GM12878 (cell line): ENCODE results near the gene RALGAPA1.

ENCODE experiments used
- CBX3 ChIP-seq: fragments of 200-600 bp; sonication (generic); IDR thresholded peaks from 2 replicates; pipeline ENCODE4 v1.6.1; 2016; ENCODE audit warnings: low read depth, borderline replicate concordance
- EP300 ChIP-seq, 2 experiments: fragments of 150-350 bp in 1 of 2; IDR thresholded peaks; 2 replicates each; pipeline ENCODE4 v1.6.1; 2011 to 2012; ENCODE audit warnings: low read depth in 2 of 2, low read length in 2 of 2, borderline replicate concordance in 1 of 2, improper control_type of control experiment in 1 of 2, inconsistent platforms in 1 of 2; ENCODE audit not compliant: control insufficient read depth in 1 of 2
- MXI1 ChIP-seq: fragments of 150-350 bp; IDR thresholded peaks from 2 replicates; pipeline ENCODE4 v1.6.1; 2011; ENCODE audit warnings: low read depth, mild to moderate bottlenecking, inconsistent platforms, low read length, improper control_type of control experiment
- POLR2A ChIP-seq: IDR thresholded peaks from 2 replicates; pipeline ENCODE4 v1.6.1; 2011; ENCODE audit warnings: low read depth, mild to moderate bottlenecking, low read length
- SPI1 ChIP-seq: IDR thresholded peaks from 2 replicates; pipeline ENCODE4 v1.6.1; 2011; ENCODE audit warnings: low read depth, mild to moderate bottlenecking, low read length, moderate library complexity, borderline replicate concordance; ENCODE audit not compliant: insufficient read depth
- SREBF2 ChIP-seq: IDR thresholded peaks from 2 replicates; pipeline ENCODE4 v1.6.1; 2012; ENCODE audit warnings: mild to moderate bottlenecking, low read length
- STAT1 ChIP-seq: fragments of 450-650 bp; conservative IDR thresholded peaks from 2 replicates; pipeline ENCODE4 v1.6.1; 2014; ENCODE audit warnings: antibody characterized with exemption, mild to moderate bottlenecking
- SUPT20H ChIP-seq: IDR thresholded peaks from 2 replicates; pipeline ENCODE4 v1.6.1; 2011; ENCODE audit warnings: low read depth, mild to moderate bottlenecking, low read length, moderate library complexity, borderline replicate concordance; ENCODE audit not compliant: control insufficient read depth
- ZZZ3 ChIP-seq: IDR thresholded peaks from 2 replicates; pipeline ENCODE4 v1.6.1; 2011; ENCODE audit warnings: low read depth; ENCODE audit not compliant: control insufficient read depth, insufficient read length
- TF ChIP-seq, protein P1 (sequence below), 3 experiments: IDR thresholded peaks in 2 of 3; conservative IDR thresholded peaks in 1 of 3; 2 replicates each; pipeline ENCODE4 v1.5.1; 2011; ENCODE audit warnings: low read depth in 3 of 3, low read length in 3 of 3, mild to moderate bottlenecking in 3 of 3, control low read depth in 2 of 3, moderate library complexity in 2 of 3, inconsistent platforms in 1 of 3, mixed read lengths in 1 of 3; ENCODE audit not compliant: control insufficient read depth in 2 of 3, insufficient read depth in 1 of 3; ENCODE audit errors: extremely low read depth in 1 of 3
- TF ChIP-seq, protein P2 (sequence below): IDR thresholded peaks from 2 replicates; pipeline ENCODE4 v1.6.1; 2011; ENCODE audit warnings: low read depth, low read length, improper control_type of control experiment, borderline replicate concordance
- TF ChIP-seq, protein P3 (sequence below): fragments of 450-650 bp; IDR thresholded peaks from 2 replicates; pipeline ENCODE4 v1.6.1; 2017; ENCODE audit warnings: mild to moderate bottlenecking, moderate library complexity
- TF ChIP-seq, protein P4 (sequence below): IDR thresholded peaks from 2 replicates; pipeline ENCODE4 v1.6.1; 2012; ENCODE audit warnings: low read depth, low read length, improper control_type of control experiment
- TF ChIP-seq, protein P5 (sequence below): fragments of 150-350 bp; IDR thresholded peaks from 2 replicates; pipeline ENCODE4 v1.6.1; 2014; ENCODE audit warnings: mild to moderate bottlenecking, low read depth, low read length

DNA sequence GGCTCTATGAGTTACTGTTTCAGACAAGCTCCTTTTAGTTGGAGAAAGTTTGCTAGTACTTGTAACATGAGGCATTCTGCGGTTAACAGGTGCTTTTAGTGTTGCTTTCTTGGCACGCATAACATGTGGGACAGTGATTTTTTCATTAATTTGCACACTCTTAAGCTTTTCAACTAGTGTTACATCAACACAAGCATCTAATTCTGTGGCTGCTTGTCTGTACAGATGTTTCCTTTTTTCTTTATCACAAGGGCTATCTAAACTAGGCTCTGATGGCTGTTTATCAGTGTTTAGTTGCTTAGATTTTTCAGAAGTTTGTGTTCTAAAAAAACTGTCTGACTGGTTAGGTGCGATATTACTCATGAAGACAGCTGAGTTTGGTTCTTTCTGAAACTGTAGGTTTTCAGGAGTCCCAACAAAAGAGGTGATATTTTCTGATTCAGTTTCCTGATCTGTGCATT is 120.1 kb downstream of the RALGAPA1 start:
- TF ChIP-seq POLR2A (no peak), CBX3 (no peak), SPI1 (no peak), MXI1 (no peak), SREBF2 (no peak), EP300 (IDR thresholded peaks at IDR 0.05; ENCODE audit: borderline replicate concordance in 1 of 2, control insufficient read depth in 1 of 2, low read depth in 2 of 2, low read length in 2 of 2) (no peak), STAT1 (no peak), SUPT20H (no peak), ZZZ3 (no peak)
- TF ChIP-seq, protein P1, sequence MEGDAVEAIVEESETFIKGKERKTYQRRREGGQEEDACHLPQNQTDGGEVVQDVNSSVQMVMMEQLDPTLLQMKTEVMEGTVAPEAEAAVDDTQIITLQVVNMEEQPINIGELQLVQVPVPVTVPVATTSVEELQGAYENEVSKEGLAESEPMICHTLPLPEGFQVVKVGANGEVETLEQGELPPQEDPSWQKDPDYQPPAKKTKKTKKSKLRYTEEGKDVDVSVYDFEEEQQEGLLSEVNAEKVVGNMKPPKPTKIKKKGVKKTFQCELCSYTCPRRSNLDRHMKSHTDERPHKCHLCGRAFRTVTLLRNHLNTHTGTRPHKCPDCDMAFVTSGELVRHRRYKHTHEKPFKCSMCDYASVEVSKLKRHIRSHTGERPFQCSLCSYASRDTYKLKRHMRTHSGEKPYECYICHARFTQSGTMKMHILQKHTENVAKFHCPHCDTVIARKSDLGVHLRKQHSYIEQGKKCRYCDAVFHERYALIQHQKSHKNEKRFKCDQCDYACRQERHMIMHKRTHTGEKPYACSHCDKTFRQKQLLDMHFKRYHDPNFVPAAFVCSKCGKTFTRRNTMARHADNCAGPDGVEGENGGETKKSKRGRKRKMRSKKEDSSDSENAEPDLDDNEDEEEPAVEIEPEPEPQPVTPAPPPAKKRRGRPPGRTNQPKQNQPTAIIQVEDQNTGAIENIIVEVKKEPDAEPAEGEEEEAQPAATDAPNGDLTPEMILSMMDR (IDR thresholded peaks at IDR 0.05 in 2 of 3, conservative IDR thresholded peaks at IDR 0.05 in 1 of 3; ENCODE audit: control insufficient read depth in 2 of 3, extremely low read depth in 1 of 3, insufficient read depth in 1 of 3, low read depth in 3 of 3, low read length in 3 of 3) = no peak
- TF ChIP-seq, protein P2, sequence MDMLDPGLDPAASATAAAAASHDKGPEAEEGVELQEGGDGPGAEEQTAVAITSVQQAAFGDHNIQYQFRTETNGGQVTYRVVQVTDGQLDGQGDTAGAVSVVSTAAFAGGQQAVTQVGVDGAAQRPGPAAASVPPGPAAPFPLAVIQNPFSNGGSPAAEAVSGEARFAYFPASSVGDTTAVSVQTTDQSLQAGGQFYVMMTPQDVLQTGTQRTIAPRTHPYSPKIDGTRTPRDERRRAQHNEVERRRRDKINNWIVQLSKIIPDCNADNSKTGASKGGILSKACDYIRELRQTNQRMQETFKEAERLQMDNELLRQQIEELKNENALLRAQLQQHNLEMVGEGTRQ = no peak
- TF ChIP-seq, protein P3, sequence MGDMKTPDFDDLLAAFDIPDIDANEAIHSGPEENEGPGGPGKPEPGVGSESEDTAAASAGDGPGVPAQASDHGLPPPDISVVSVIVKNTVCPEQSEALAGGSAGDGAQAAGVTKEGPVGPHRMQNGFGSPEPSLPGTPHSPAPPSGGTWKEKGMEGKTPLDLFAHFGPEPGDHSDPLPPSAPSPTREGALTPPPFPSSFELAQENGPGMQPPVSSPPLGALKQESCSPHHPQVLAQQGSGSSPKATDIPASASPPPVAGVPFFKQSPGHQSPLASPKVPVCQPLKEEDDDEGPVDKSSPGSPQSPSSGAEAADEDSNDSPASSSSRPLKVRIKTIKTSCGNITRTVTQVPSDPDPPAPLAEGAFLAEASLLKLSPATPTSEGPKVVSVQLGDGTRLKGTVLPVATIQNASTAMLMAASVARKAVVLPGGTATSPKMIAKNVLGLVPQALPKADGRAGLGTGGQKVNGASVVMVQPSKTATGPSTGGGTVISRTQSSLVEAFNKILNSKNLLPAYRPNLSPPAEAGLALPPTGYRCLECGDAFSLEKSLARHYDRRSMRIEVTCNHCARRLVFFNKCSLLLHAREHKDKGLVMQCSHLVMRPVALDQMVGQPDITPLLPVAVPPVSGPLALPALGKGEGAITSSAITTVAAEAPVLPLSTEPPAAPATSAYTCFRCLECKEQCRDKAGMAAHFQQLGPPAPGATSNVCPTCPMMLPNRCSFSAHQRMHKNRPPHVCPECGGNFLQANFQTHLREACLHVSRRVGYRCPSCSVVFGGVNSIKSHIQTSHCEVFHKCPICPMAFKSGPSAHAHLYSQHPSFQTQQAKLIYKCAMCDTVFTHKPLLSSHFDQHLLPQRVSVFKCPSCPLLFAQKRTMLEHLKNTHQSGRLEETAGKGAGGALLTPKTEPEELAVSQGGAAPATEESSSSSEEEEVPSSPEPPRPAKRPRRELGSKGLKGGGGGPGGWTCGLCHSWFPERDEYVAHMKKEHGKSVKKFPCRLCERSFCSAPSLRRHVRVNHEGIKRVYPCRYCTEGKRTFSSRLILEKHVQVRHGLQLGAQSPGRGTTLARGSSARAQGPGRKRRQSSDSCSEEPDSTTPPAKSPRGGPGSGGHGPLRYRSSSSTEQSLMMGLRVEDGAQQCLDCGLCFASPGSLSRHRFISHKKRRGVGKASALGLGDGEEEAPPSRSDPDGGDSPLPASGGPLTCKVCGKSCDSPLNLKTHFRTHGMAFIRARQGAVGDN = no peak
- TF ChIP-seq, protein P4, sequence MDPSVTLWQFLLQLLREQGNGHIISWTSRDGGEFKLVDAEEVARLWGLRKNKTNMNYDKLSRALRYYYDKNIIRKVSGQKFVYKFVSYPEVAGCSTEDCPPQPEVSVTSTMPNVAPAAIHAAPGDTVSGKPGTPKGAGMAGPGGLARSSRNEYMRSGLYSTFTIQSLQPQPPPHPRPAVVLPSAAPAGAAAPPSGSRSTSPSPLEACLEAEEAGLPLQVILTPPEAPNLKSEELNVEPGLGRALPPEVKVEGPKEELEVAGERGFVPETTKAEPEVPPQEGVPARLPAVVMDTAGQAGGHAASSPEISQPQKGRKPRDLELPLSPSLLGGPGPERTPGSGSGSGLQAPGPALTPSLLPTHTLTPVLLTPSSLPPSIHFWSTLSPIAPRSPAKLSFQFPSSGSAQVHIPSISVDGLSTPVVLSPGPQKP = no peak
- TF ChIP-seq, protein P5, sequence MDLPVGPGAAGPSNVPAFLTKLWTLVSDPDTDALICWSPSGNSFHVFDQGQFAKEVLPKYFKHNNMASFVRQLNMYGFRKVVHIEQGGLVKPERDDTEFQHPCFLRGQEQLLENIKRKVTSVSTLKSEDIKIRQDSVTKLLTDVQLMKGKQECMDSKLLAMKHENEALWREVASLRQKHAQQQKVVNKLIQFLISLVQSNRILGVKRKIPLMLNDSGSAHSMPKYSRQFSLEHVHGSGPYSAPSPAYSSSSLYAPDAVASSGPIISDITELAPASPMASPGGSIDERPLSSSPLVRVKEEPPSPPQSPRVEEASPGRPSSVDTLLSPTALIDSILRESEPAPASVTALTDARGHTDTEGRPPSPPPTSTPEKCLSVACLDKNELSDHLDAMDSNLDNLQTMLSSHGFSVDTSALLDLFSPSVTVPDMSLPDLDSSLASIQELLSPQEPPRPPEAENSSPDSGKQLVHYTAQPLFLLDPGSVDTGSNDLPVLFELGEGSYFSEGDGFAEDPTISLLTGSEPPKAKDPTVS = no peak
